Stimulated activated memory B cell treated with anti-CD40 and anti-IgM and Interleukin-4, amounts not matched to agents 10 μg/mL and 1 μg/mL and 100 μg/mL, for 72 hours (primary cell): ENCODE measurements around the gene MAP4K5.
"Not testable (repeated sequence)": the region's sequence is repeated elsewhere in the genome, so short reads cannot be mapped to it uniquely, and the experiment has no call there.

ENCODE experiments used
- ATAC-seq: fragments of 150-1000 bp; cut with Tn5 transposase; 2 replicates; pipeline ENCODE4 v1.10.0; 2021
- H3K27ac Mint-ChIP-seq: one replicate; pipeline ENCODE4 v1.8.0; 2022; ENCODE audit warnings: mild to moderate bottlenecking, mixed read lengths
- H3K27me3 Mint-ChIP-seq: one replicate; pipeline ENCODE4 v1.8.0; 2022; ENCODE audit warnings: mixed read lengths
- H3K36me3 Mint-ChIP-seq: one replicate; pipeline ENCODE4 v1.8.0; 2022; ENCODE audit warnings: mixed read lengths
- H3K4me1 Mint-ChIP-seq: one replicate; pipeline ENCODE4 v1.8.0; 2022; ENCODE audit warnings: mixed read lengths
- H3K4me3 Mint-ChIP-seq: one replicate; pipeline ENCODE4 v1.8.0; 2022; ENCODE audit warnings: mild to moderate bottlenecking, moderate library complexity, mixed read lengths
- H3K9me3 Mint-ChIP-seq: one replicate; pipeline ENCODE4 v1.8.0; 2022; ENCODE audit warnings: mixed read lengths

Gene MAP4K5

GRCh38 chr14:50523271-50524041, 8.9 kb downstream of the MAP4K5 start:
- no peak overlapping the region for H3K4me3 Mint-ChIP-seq
- H3K27ac Mint-ChIP-seq: peak overlapping the region; percentile 67
- H3K9me3 Mint-ChIP-seq: no peaks in the 10 kb centered on the region
- H3K4me1 Mint-ChIP-seq: peaks cover 61% of the 10 kb centered on the region
- peaks cover 11% of the 10 kb centered on the region for H3K36me3 Mint-ChIP-seq
- ATAC-seq: no peak
- H3K27me3 Mint-ChIP-seq: no peaks in the 10 kb centered on the region

DNA sequence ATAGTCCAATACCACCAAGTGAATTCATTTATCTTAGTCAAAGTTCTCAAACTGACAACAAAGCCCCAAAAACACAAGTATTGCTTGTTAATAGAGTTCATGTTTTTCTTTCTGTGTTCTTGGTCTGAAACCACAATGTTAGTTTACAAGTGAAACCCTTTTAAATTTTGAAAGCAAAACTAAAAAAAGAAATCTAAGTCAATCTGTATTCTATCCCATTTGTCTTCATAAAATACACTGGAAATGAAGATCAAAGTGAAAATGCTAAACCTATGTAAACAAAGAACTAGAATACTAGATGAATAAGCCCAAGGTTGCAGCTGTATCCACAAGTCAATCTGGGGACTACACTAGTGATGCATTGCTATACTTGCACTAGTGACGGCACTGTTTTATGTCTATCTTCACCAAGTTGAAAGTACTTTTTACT, 10.4 kb downstream of the MAP4K5 start:
- H3K9me3 Mint-ChIP-seq: no peaks in the 10 kb centered on the region
- H3K27ac Mint-ChIP-seq: peak overlapping the region; percentile 70
- H3K4me1 Mint-ChIP-seq: peaks cover 58% of the 10 kb centered on the region
- ATAC-seq: peak; percentile 52
- H3K27me3 Mint-ChIP-seq: no peaks in the 10 kb centered on the region
- H3K36me3 Mint-ChIP-seq: peaks cover 11% of the 10 kb centered on the region
- H3K4me3 Mint-ChIP-seq: peak overlapping the region; percentile 41

DNA sequence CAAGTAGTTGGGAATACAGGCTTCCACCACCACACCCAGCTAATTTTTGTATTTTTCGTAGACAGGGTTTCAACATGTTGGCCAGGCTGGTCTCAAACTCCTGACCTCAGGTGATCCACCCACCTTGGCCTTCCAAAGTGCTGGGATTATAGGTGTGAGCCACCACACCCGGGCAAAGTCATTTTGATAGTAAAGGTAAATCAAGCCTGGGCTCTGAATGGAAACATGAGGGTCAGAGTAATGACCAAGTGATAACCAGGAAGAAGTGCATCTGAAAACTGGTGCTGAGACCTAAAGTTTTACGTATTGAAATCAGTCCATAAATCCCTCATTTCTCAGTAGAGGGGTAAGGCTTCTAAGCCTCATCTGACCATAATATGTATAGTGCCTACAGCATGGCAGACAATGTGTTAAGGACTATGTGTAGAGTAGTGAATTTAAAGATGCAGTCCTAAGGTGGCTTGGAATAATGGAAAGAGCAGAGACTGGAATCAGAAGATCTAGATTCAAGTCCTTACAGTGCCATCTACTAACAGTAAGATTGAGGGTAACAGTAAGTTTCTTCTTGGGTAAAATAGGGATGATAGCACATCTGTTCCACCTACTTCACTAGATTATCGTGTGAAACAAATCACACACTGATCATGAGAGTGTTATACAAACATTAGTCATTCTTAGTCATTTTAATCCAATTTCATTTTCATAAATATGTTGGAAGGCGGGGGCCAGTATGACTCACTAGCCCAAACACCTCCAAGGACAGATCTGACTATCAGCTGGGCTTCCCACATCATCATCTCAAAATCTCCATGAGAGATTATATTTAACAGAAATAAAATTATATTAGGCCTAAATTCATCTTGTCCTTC, 11.2 kb downstream of the MAP4K5 start:
- ATAC-seq: peak; percentile 86
- Mint-ChIP-seq H3K4me3 (no peak overlapping the region), H3K27me3 (no peaks in the 10 kb centered on the region), H3K27ac (peak overlapping the region; percentile 70), H3K36me3 (peaks cover 6% of the 10 kb centered on the region), H3K9me3 (no peaks in the 10 kb centered on the region), H3K4me1 (peaks cover 54% of the 10 kb centered on the region)

DNA sequence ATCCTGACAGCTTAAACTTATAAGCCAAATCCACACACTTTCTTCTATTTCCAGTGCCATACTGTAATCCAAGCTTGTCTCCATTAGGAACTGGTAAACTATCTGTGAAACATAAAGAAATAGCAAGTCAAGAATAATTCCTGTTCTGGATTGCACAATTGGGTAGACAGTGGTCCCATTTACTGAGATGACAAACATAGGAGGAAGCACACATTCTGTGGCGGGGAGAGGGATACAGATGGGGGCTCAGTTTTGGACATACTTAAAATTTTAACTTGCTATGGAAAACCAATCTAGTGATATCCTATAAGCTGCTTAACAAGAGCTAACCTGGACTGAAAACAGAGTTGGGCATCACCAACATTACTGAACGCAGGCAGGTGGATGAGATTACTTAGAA, 16.3 kb downstream of the MAP4K5 start:
- H3K4me3 Mint-ChIP-seq: no peak overlapping the region
- H3K27ac Mint-ChIP-seq: no peak overlapping the region
- no peaks in the 10 kb centered on the region for H3K27me3 Mint-ChIP-seq
- no peaks in the 10 kb centered on the region for H3K9me3 Mint-ChIP-seq
- peaks cover 8% of the 10 kb centered on the region for H3K36me3 Mint-ChIP-seq
- peaks cover 18% of the 10 kb centered on the region for H3K4me1 Mint-ChIP-seq
- ATAC-seq: no peak

DNA sequence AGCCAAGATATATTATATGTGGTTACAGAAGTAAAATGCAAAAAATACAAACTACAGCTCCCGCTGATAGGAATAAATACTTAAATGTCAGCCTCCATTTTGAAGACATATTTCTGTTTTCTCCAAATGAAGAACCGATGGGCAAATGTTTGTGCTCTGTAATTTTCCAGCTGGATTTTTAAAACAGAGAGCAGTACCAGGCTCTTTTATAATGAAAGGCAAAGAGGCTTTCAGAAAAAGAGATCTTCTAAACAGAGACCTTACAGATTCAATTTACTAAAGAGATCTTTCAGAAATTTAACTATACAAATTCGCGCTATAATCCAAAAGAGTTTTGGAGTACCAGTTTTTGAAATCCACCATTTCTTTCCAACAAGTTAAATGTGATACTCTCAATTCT, 19.9 kb downstream of the MAP4K5 start:
- Mint-ChIP-seq H3K36me3 (peaks cover 28% of the 10 kb centered on the region), H3K27me3 (no peaks in the 10 kb centered on the region), H3K27ac (no peak overlapping the region), H3K4me1 (peaks cover 28% of the 10 kb centered on the region), H3K9me3 (no peaks in the 10 kb centered on the region), H3K4me3 (no peak overlapping the region)
- no peak for ATAC-seq

GRCh38 chr14:50510157-50510556, 22.2 kb downstream of the MAP4K5 start:
- Mint-ChIP-seq H3K36me3 (peaks cover 31% of the 10 kb centered on the region), H3K9me3 (no peaks in the 10 kb centered on the region), H3K4me3 (no peak overlapping the region), H3K4me1 (peaks cover 39% of the 10 kb centered on the region), H3K27me3 (no peaks in the 10 kb centered on the region), H3K27ac (no peak overlapping the region)
- ATAC-seq: no peak

GRCh38 chr14:50507078-50507477, 25.3 kb downstream of the MAP4K5 start:
- H3K4me1 Mint-ChIP-seq: peaks cover 29% of the 10 kb centered on the region
- not testable (repeated sequence) for ATAC-seq, H3K9me3 Mint-ChIP-seq, H3K27ac Mint-ChIP-seq, H3K4me3 Mint-ChIP-seq, H3K27me3 Mint-ChIP-seq
- H3K36me3 Mint-ChIP-seq: peaks cover 45% of the 10 kb centered on the region

DNA sequence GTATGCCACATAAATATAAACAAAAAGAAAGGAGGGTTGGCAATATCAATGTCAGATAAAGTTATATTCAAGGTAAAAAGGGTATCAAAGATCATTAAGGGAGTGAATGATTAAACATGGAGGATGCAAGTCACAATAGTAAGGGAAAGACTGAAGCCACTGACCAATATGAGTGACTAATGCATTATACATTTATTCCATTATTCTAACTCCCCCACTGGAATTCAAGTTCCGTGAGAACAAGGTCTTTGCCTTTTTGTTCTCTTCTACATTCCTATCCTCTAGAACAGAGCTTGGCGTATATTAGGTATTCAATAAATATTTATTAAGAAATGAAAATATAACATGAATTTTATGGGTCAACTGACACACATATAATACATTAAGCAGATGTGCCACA, 30.7 kb downstream of the MAP4K5 start:
- Mint-ChIP-seq H3K4me3 (no peak overlapping the region), H3K27me3 (no peaks in the 10 kb centered on the region), H3K27ac (no peak overlapping the region), H3K36me3 (peaks cover 34% of the 10 kb centered on the region), H3K9me3 (no peaks in the 10 kb centered on the region), H3K4me1 (peaks cover 6% of the 10 kb centered on the region)
- no peak for ATAC-seq

GRCh38 chr14:50497351-50497750, 35.0 kb downstream of the MAP4K5 start:
- no peak overlapping the region for H3K4me3 Mint-ChIP-seq
- peaks cover 35% of the 10 kb centered on the region for H3K36me3 Mint-ChIP-seq
- no peak overlapping the region for H3K27ac Mint-ChIP-seq
- ATAC-seq: no peak
- H3K27me3 Mint-ChIP-seq: no peaks in the 10 kb centered on the region
- H3K9me3 Mint-ChIP-seq: no peaks in the 10 kb centered on the region
- no peaks in the 10 kb centered on the region for H3K4me1 Mint-ChIP-seq

DNA sequence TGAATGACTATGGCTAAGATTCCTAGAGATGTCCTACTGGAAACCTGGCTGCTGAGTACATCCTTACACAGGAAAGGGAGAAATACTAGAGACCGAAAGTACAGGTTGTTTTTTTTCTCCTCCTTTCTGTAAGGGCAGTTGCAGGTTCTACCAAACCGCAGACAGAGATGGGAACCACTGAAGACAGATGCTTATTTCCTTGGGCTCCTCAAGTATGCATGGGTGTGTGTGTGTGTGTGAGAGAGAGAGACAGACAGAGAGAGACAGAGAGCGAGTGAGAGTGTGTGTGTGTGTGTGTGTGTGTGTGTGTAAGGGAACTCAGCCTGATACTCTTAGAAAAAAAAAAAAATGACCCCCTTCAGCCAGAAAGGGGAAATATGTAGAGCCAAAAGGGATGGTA, 42.5 kb downstream of the MAP4K5 start:
- H3K9me3 Mint-ChIP-seq: no peaks in the 10 kb centered on the region
- peaks cover 11% of the 10 kb centered on the region for H3K4me1 Mint-ChIP-seq
- H3K36me3 Mint-ChIP-seq: peaks cover 21% of the 10 kb centered on the region
- H3K4me3 Mint-ChIP-seq: no peak overlapping the region
- peak overlapping the region; percentile 30 for H3K27ac Mint-ChIP-seq
- no peak for ATAC-seq
- no peaks in the 10 kb centered on the region for H3K27me3 Mint-ChIP-seq

- Mint-ChIP-seq H3K27me3 (no peaks in the 10 kb centered on the region), H3K4me1 (peaks cover 11% of the 10 kb centered on the region), H3K9me3 (no peaks in the 10 kb centered on the region), H3K27ac (no peak overlapping the region), H3K36me3 (peaks cover 16% of the 10 kb centered on the region), H3K4me3 (no peak overlapping the region)
- ATAC-seq: no peak
These were observed 43.8 kb downstream of the MAP4K5 start for GRCh38 chr14:50488521-50488920.

DNA sequence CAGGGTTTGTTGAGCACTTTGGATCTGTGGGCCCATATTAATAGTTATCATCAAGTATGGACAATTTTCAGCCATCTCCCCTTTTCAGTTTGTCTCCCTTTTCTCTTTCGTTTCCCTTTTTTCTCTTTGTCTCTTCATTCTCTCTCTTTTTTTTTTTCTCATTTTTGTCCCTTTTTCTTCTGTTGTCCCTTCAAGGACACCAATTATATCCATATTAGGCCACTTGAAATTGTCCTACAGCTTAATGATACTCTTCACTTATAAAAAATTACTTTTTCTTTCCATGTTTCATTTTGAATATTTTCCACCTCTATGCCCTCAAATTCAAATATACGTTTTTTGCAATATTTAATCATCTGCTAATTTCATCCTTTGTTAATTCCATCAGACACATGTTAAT, 53.3 kb downstream of the MAP4K5 start:
- Mint-ChIP-seq H3K4me1 (no peaks in the 10 kb centered on the region), H3K27me3 (no peaks in the 10 kb centered on the region), H3K4me3 (no peak overlapping the region), H3K27ac (no peak overlapping the region), H3K36me3 (peaks cover 62% of the 10 kb centered on the region), H3K9me3 (peaks cover 3% of the 10 kb centered on the region)
- ATAC-seq: no peak

DNA sequence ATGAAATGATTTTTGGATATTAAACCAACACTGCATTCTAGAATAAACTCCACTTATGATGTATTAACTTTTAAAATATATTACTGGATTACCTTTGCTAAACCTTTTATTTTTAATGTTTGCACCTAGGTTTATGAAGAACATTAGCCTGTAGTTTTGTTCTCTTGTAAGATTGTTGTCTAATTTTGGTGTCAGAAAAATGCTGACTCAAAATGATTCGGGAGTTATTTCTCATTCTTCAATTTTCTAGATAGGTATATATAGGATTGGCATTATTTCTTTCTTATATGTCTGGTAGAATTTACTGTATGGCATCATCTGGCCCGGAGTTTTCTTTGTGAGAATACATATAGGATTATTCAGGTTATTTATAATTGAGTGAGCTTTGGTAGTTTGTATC, 54.6 kb downstream of the MAP4K5 start:
- peaks cover 71% of the 10 kb centered on the region for H3K36me3 Mint-ChIP-seq
- H3K4me3 Mint-ChIP-seq: no peak overlapping the region
- H3K4me1 Mint-ChIP-seq: no peaks in the 10 kb centered on the region
- H3K27me3 Mint-ChIP-seq: no peaks in the 10 kb centered on the region
- H3K27ac Mint-ChIP-seq: no peak overlapping the region
- no peak for ATAC-seq
- peaks cover 3% of the 10 kb centered on the region for H3K9me3 Mint-ChIP-seq

DNA sequence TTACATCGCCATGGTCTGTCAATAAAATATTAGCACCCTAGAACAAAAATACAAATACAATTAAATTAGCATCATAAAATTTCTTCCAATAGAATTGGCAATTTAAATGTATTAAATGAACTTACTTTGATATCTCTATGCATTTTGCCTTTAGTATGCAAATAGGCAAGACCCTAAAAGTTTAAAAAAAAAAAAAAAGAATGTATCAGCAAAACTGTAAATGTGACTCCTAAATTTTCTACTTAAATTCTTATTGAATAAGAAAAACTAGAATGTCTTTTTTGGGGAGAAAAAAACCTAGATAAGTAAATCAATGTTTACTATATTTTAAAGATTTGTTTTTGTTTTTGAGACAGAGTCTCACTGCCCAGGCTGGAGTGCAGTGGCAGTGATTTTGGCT, 56.2 kb downstream of the MAP4K5 start:
- no peak for ATAC-seq
- no peak overlapping the region for H3K4me3 Mint-ChIP-seq
- H3K27me3 Mint-ChIP-seq: no peaks in the 10 kb centered on the region
- H3K9me3 Mint-ChIP-seq: peaks cover 3% of the 10 kb centered on the region
- H3K36me3 Mint-ChIP-seq: peaks cover 83% of the 10 kb centered on the region
- H3K4me1 Mint-ChIP-seq: no peaks in the 10 kb centered on the region
- H3K27ac Mint-ChIP-seq: no peak overlapping the region

DNA sequence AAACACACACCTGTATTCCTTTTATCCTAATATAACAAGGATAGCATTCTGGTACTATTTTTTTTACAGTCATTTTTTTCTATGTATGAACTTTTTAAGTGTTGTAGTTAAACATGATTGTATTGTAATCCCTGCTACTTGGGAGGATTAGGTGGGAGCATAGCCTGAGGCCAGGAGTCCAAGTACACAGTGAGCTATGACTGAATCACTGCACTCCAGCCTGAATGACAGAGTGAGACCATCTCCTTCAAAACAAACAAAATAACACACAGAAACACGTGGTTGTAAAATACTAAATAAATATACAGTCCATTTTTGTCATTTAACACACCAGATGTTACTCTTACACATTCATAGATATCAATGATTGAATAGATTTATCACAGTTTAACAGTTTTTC, 56.9 kb downstream of the MAP4K5 start:
- Mint-ChIP-seq H3K4me3 (no peak overlapping the region), H3K9me3 (peaks cover 3% of the 10 kb centered on the region), H3K4me1 (no peaks in the 10 kb centered on the region), H3K36me3 (peaks cover 88% of the 10 kb centered on the region), H3K27ac (no peak overlapping the region), H3K27me3 (no peaks in the 10 kb centered on the region)
- ATAC-seq: no peak
